Measurements from ENCODE around the gene AAGAB.
"Not testable (repeated sequence)": the region's sequence is repeated elsewhere in the genome, so short reads cannot be mapped to it uniquely, and the experiment has no call there.

The AAGAB gene

GRCh38 chr15:67251318-67251717, 3.1 kb downstream of the AAGAB start:
- no peak for DNase-seq

GRCh38 chr15:67249830-67250229, 4.6 kb downstream of the AAGAB start:
- DNase-seq = no peak

- DNase-seq = no peak
Observed at GRCh38 chr15:67248011-67248505, 6.4 kb downstream of the AAGAB start.

GRCh38 chr15:67246606-67247005, 7.9 kb downstream of the AAGAB start:
- not testable (repeated sequence) for DNase-seq

GRCh38 chr15:67244971-67245478, 9.4 kb downstream of the AAGAB start:
- DNase-seq = no peak

- no peak for DNase-seq
Observed at GRCh38 chr15:67242708-67243111, 11.8 kb downstream of the AAGAB start.

- no peak for DNase-seq
Observed at GRCh38 chr15:67241132-67241855, 13.2 kb downstream of the AAGAB start.

- DNase-seq = no peak
Observed at GRCh38 chr15:67240235-67241131, 14.0 kb downstream of the AAGAB start.

GRCh38 chr15:67232591-67232990, 21.9 kb downstream of the AAGAB start:
- DNase-seq = no peak

- DNase-seq = no peak
Observed at GRCh38 chr15:67230504-67230903, 24.0 kb downstream of the AAGAB start.

- no peak for DNase-seq
Observed at GRCh38 chr15:67228286-67228685, 26.2 kb downstream of the AAGAB start.

- DNase-seq = no peak
Observed at GRCh38 chr15:67227846-67228245, 26.6 kb downstream of the AAGAB start.

- no peak for DNase-seq
Observed at GRCh38 chr15:67227431-67227830, 27.0 kb downstream of the AAGAB start.

GRCh38 chr15:67225336-67225735, 29.1 kb downstream of the AAGAB start:
- DNase-seq = no peak

GRCh38 chr15:67224889-67225288, 29.6 kb downstream of the AAGAB start:
- DNase-seq = no peak

GRCh38 chr15:67219288-67219687, 35.2 kb downstream of the AAGAB start:
- no peak for DNase-seq

GRCh38 chr15:67218428-67218827, 36.0 kb downstream of the AAGAB start:
- no peak for DNase-seq

GRCh38 chr15:67216859-67217258, 37.6 kb downstream of the AAGAB start:
- DNase-seq = no peak

- DNase-seq = no peak
Observed at GRCh38 chr15:67215102-67215501, 39.4 kb downstream of the AAGAB start.

- DNase-seq = no peak
Observed at GRCh38 chr15:67212684-67213367, 41.6 kb downstream of the AAGAB start.

- no peak for DNase-seq
Observed at GRCh38 chr15:67210555-67211168, 43.8 kb downstream of the AAGAB start.

GRCh38 chr15:67208396-67208795, 46.1 kb downstream of the AAGAB start:
- no peak for DNase-seq

All from CD4-positive, alpha-beta T cell treated with Interferon gamma for 1 hour (primary cell).